Mammary epithelial cell (primary cell): ENCODE measurements around the gene LDLRAD4.

Experiments used
- CTCF ChIP-seq, 2 donors: IDR thresholded peaks in 1 of 2; conservative IDR thresholded peaks in 1 of 2; 2 replicates each; pipeline ENCODE4 v1.5.1; 2011 to 2012; ENCODE audit warnings: inconsistent platforms in 2 of 2, low read length in 2 of 2, mild to moderate bottlenecking in 2 of 2, control low read depth in 1 of 2, low read depth in 1 of 2; ENCODE audit not compliant: insufficient read depth in 1 of 2; ENCODE audit errors: extremely low read depth in 1 of 2
- EZH2 ChIP-seq: IDR thresholded peaks from 2 replicates; pipeline ENCODE4 v1.6.1; 2012; ENCODE audit warnings: low read length, inconsistent platforms, borderline replicate concordance

GRCh38 chr18:13471971-13472628 lies 253.5 kb downstream of the LDLRAD4 start:
- no peak for TF ChIP-seq CTCF (conservative IDR thresholded peaks at IDR 0.05 in 1 of 2, IDR thresholded peaks at IDR 0.05 in 1 of 2; ENCODE audit: extremely low read depth in 1 of 2, insufficient read depth in 1 of 2, low read depth in 1 of 2, low read length in 2 of 2)
- TF ChIP-seq EZH2: no peak
